Stomach (tissue), 9 donors: ENCODE measurements around the gene SH3PXD2A. TPM values are rescaled to one million over a fixed set of nuclear protein-coding genes. Genes with fewer than 3 reads are reported as not detected.
"Not testable (repeated sequence)": the region's sequence is repeated elsewhere in the genome, so short reads cannot be mapped to it uniquely, and the experiment has no call there.

ENCODE experiments used
- DNase-seq, 2 donors: peaks; one replicate each; pipeline versions ENCODE4 v3.0.0 to v3.0.0-alpha.2; 2013 to 2019
- H3K27ac ChIP-seq, 5 donors: fragments of 200-600 bp in 4 of 5; sonication (generic) in 4 of 5; one replicate each; pipeline ENCODE4 v1.5.1; 2013 to 2019; ENCODE audit warnings: mild to moderate bottlenecking in 1 of 5, moderate library complexity in 1 of 5
- H3K27me3 ChIP-seq, 3 donors: fragments of 200-600 bp; sonication (generic); one replicate each; pipeline ENCODE4 v1.5.1; 2017 to 2019; ENCODE audit warnings: mixed run types in 1 of 3
- H3K36me3 ChIP-seq, 4 donors: fragments of 200-600 bp; sonication (generic); 1 replicate in 3 of 4; 2 replicates in 1 of 4; pipeline ENCODE4 v1.5.1; 2016 to 2019
- H3K4me1 ChIP-seq, 4 donors: fragments of 200-600 bp; sonication (generic); one replicate each; pipeline ENCODE4 v1.5.1; 2016 to 2019
- H3K4me3 ChIP-seq, 4 donors: fragments of 200-600 bp; sonication (generic) in 3 of 4; one replicate each; pipeline ENCODE4 v1.5.1; 2016 to 2019; ENCODE audit warnings: mild to moderate bottlenecking in 1 of 4
- H3K9me3 ChIP-seq, 4 donors: fragments of 200-600 bp; sonication (generic); one replicate each; pipeline ENCODE4 v1.5.1; 2016 to 2019
- CTCF ChIP-seq, 7 experiments: fragments of 450-650 bp in 4 of 7; fragments of 200-600 bp in 3 of 7; sonication (generic) in 3 of 7; IDR thresholded peaks; one replicate each; pipeline ENCODE4 v1.5.1; 2016 to 2019; ENCODE audit warnings: antibody characterized with exemption in 7 of 7, control low read depth in 2 of 7, mild to moderate bottlenecking in 1 of 7
- EP300 ChIP-seq: sonication (generic); formaldehyde crosslinking; IDR thresholded peaks from one replicate; pipeline ENCODE4 v1.6.1; 2017; ENCODE audit warnings: antibody characterized with exemption
- POLR2A ChIP-seq, 4 donors: fragments of 450-650 bp; IDR thresholded peaks; one replicate each; pipeline ENCODE4 v1.6.1; 2016; ENCODE audit warnings: antibody characterized with exemption in 4 of 4, control low read depth in 2 of 4, mild to moderate bottlenecking in 1 of 4, moderate library complexity in 1 of 4
- POLR2AphosphoS5 ChIP-seq, 3 donors: sonication (generic); formaldehyde crosslinking; IDR thresholded peaks; one replicate each; pipeline ENCODE4 v1.6.1; 2016; ENCODE audit warnings: antibody characterized with exemption in 3 of 3
- WGBS, 5 donors: extraction: QIAGEN DNeasy Blood & Tissue Kit in 3 of 5; methylation state at CpG; one replicate each; pipeline versions ENCODE4 v1.1.5 to v1.1.7; 2013 to 2018; 5-methylcytosine and 5-hydroxymethylcytosine counted together
- intact Hi-C: fragments of 100-400 bp; cut with DNase I; formaldehyde crosslinking; loops from one replicate; pipeline ENCODE4 v1.15.1; 2023; ENCODE audit warnings: low total_unique reads
- polyA plus RNA-seq, 3 donors: library from polyadenylated mRNA; stranded (reverse); fragments of 200-250 nt; gene quantifications; one replicate each; pipeline ENCODE4 v1.2.3, GENCODE V29; 2013
- total RNA-seq, 5 donors: library from RNA; depleted of rRNA; stranded (reverse); fragments of >200 nt; gene quantifications; one replicate each; pipeline versions ENCODE4 v1.1.0 to v1.2.3, GENCODE V29; 2014 to 2016
- donor health status: healthy with polysubstance abuse.
- donor health status: Bipolar disorder and iron deficiency.
- donor health status: healthy.

The SH3PXD2A gene
- total and polyA plus RNA-seq, 8 donors: 12.8 to 51.6 (median 24.0) TPM

- Histone ChIP-seq H3K27me3 (no peaks in the 10 kb centered on the region), H3K9me3 (no peaks in the 10 kb centered on the region), H3K4me1 (peaks cover 22 to 50% (median 35%) of the 10 kb centered on the region in 4 donors), H3K36me3 (peaks cover 3 to 21% (median 18%) of the 10 kb centered on the region in 4 donors), H3K4me3 (no peak overlapping the region), H3K27ac (no peak overlapping the region)
- no peak for DNase-seq
- intact Hi-C loops: no loop called here
- WGBS, 5 donors: 92 to 100% (median 94%) methylated on average over 6 to 7 of the region's 7 CpGs
- TF ChIP-seq POLR2AphosphoS5 (IDR thresholded peaks at IDR 0.05) (no peak), POLR2A (IDR thresholded peaks at IDR 0.05) (no peak), EP300 (no peak), CTCF (IDR thresholded peaks at IDR 0.05) (no peak)
Observed at GRCh38 chr10:103633846-103634245, 221.5 kb downstream of the SH3PXD2A start.

GRCh38 chr10:103632871-103633270, 222.5 kb downstream of the SH3PXD2A start:
- DNase-seq, H3K27me3 ChIP-seq, H3K9me3 ChIP-seq, H3K4me3 ChIP-seq, H3K27ac ChIP-seq, intact Hi-C loops: not testable (repeated sequence)
- H3K4me1 ChIP-seq: peaks cover 12 to 40% (median 25%) of the 10 kb centered on the region in 4 donors
- 85 to 94% (median 90%) methylated on average over 6 of the region's 6 CpGs for WGBS, 5 donors
- H3K36me3 ChIP-seq: peaks cover 3 to 30% (median 26%) of the 10 kb centered on the region in 4 donors

GRCh38 chr10:103632247-103632642, 223.1 kb downstream of the SH3PXD2A start:
- H3K27ac ChIP-seq: no peak overlapping the region
- H3K4me1 ChIP-seq: peaks cover 6 to 34% (median 19%) of the 10 kb centered on the region in 4 donors
- intact Hi-C loops: no loop called here
- 44 to 72% (median 59%) methylated on average over 5 to 7 of the region's 7 CpGs for WGBS, 5 donors
- no peaks in the 10 kb centered on the region for H3K27me3 ChIP-seq
- no peak for TF ChIP-seq EP300
- TF ChIP-seq CTCF (IDR thresholded peaks at IDR 0.05): no peak
- no peak for TF ChIP-seq POLR2AphosphoS5 (IDR thresholded peaks at IDR 0.05)
- TF ChIP-seq POLR2A (IDR thresholded peaks at IDR 0.05): no peak
- no peak overlapping the region for H3K4me3 ChIP-seq
- no peaks in the 10 kb centered on the region for H3K9me3 ChIP-seq
- H3K36me3 ChIP-seq: peaks cover 3 to 37% (median 32%) of the 10 kb centered on the region in 4 donors
- DNase-seq: no peak

- H3K27ac ChIP-seq: no peak overlapping the region
- 55 to 77% (median 61%) methylated on average over 1 of the region's 1 CpG for WGBS, 5 donors
- H3K4me3 ChIP-seq: no peak overlapping the region
- no peaks in the 10 kb centered on the region for H3K27me3 ChIP-seq
- no peaks in the 10 kb centered on the region for H3K9me3 ChIP-seq
- intact Hi-C loops: no loop called here
- H3K4me1 ChIP-seq: peaks cover 0 to 13% (median 4%) of the 10 kb centered on the region in 4 donors
- TF ChIP-seq POLR2A (IDR thresholded peaks at IDR 0.05): no peak
- TF ChIP-seq POLR2AphosphoS5 (IDR thresholded peaks at IDR 0.05): no peak
- TF ChIP-seq CTCF (IDR thresholded peaks at IDR 0.05): no peak
- no peak for TF ChIP-seq EP300
- H3K36me3 ChIP-seq: peaks cover 8 to 58% (median 53%) of the 10 kb centered on the region in 4 donors
- DNase-seq: no peak
Observed at GRCh38 chr10:103630156-103630555, 225.2 kb downstream of the SH3PXD2A start.

- H3K4me1 ChIP-seq: peaks cover 0 to 10% (median under 1%) of the 10 kb centered on the region in 4 donors
- TF ChIP-seq CTCF (IDR thresholded peaks at IDR 0.05) (no peak), POLR2A (IDR thresholded peaks at IDR 0.05) (no peak), EP300 (no peak), POLR2AphosphoS5 (IDR thresholded peaks at IDR 0.05) (no peak)
- no peaks in the 10 kb centered on the region for H3K27me3 ChIP-seq
- peaks cover 8 to 63% (median 57%) of the 10 kb centered on the region in 4 donors for H3K36me3 ChIP-seq
- H3K27ac ChIP-seq: no peak overlapping the region
- no peak overlapping the region for H3K4me3 ChIP-seq
- DNase-seq: no peak
- intact Hi-C loops: no loop called here
- no peaks in the 10 kb centered on the region for H3K9me3 ChIP-seq
- WGBS, 5 donors: 36 to 75% (median 66%) methylated on average over 1 to 3 of the region's 3 CpGs
Observed at GRCh38 chr10:103629581-103629980, 225.8 kb downstream of the SH3PXD2A start.
